CD4-positive, alpha-beta T cell treated with Interleukin-15 for 4 hours (primary cell): ENCODE measurements around the gene KRTAP10-2.
"Not testable (repeated sequence)": the region's sequence is repeated elsewhere in the genome, so short reads cannot be mapped to it uniquely, and the experiment has no call there.

Source experiments
- DNase-seq: peaks from one replicate; pipeline ENCODE4 v3.0.0-alpha.2; 2020; ENCODE audit warnings: low spot score

The KRTAP10-2 gene

DNA sequence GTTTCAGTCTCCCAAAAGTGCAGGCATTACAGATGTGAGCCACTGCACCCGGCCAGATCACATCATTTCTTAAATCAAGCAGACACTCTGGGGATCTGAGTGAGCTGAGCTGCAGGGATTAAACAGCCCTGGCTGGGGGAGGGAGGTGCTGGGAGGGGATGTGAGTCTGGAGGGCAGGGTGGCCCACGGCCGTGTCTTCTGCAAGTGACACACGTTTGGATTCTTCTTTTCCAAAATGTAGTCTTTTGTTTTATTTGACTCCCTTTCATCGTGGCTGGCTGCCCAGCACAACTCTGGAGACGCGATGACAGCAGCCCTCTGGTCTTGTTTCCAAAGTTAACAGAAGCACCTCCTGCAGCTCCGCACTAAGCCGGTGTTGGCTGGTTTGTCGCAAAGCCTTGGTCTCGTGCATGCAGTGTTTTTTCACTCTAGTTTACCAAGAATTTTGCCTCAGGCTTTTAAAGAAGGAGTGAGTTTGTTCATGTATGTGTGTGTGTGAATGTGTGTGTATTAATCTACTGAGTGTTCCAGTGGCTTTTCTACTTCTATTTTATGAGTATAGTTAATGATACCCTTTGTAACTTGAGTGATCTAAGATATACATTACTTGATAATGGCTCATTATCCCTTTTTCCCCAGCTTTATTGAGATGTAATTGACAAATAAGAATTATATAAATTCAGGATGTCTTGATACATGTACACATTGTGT lies 31.9 kb upstream of the KRTAP10-2 start:
- no peak for DNase-seq

DNA sequence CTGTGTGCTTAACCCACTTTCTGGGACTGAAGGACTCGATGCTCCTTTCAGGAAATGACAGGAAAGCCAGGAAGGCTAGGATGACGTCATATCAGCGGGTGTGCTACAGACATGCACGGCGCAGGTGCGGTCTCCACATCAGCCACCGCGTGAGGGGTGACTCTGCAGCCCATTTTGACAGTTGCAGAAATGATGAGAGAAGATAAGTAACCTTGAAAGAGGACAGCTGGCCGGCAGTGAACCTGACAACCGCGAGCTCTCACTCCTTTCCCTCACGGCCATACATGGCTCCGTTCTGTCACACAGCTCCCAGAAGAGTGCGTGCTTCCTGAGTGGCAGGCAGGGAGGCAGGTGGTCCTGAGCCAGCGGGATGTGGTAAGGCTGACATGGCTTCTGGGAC lies 30.8 kb upstream of the KRTAP10-2 start:
- no peak for DNase-seq

DNA sequence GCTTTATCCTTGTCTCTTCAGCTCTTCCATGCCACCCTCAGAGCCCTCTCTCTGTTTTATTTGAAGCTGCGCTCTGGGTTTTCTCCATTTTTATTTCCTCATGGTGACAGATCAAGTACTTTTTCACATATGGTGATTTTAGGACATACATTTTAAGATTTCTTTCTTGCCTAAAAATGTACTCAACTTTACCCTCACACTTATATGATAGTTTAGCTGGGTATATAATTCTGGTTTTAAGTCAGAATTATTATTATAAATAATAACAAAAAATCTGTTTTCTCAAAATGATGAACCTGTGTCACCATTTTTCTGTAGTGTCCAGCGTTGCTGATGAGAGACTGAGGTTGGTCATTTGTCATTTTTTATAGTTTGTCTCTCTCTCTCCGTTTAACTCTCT lies 29.9 kb upstream of the KRTAP10-2 start:
- no peak for DNase-seq

DNA sequence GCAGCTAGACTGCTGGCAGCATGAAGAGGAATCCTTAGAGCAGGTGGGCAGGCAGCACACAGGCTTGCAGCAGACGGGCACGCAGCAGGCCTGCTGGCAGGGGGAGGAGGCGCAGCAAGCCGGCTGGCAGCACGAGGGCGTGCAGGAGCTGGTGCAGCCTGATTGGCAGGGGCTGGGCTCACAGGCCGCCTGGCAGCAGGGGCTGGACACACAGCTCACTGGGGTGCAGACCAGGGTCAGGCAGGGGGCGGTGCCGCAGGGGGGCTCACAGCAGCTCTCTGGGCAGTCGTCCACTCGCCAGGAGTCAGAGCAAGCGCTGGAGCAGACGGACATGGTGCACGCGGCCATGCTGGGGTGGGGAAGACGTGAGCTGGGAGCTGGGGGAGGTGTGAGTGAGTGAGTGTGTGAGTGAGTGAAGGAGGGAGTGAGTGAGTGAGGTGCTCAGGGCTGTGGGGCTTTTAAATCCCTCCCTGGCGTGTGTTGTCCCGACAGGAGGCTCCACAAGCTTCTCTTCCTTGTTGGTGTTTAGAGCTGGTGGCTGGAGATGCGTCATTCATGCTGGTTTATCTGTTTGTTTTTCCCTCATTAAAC lies 29.0 kb upstream of the KRTAP10-2 start, which contains the start of gene KRTAP10-5:
KRTAP10-5 (minus strand) TSS at position 374 of the 591 bp plus-strand sequence; CDS start at position 348, 26 bp downstream.
- not testable (repeated sequence) for DNase-seq

DNA sequence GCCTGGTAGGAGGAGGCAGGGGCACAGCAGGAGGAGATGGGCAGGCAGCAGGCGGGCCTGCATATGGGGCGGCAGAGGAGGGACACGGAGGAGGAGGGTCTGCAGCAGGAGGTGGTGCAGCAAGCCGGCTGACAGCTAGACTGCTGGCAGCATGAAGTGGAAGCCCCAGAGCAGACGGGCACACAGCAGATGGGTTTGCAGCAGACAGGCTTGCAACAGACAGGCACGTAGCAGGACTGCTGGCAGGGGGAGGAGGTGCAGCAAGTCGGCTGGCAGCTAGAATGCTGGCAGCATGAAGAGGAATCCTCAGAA lies 28.5 kb upstream of the KRTAP10-2 start:
- DNase-seq = no peak

DNA sequence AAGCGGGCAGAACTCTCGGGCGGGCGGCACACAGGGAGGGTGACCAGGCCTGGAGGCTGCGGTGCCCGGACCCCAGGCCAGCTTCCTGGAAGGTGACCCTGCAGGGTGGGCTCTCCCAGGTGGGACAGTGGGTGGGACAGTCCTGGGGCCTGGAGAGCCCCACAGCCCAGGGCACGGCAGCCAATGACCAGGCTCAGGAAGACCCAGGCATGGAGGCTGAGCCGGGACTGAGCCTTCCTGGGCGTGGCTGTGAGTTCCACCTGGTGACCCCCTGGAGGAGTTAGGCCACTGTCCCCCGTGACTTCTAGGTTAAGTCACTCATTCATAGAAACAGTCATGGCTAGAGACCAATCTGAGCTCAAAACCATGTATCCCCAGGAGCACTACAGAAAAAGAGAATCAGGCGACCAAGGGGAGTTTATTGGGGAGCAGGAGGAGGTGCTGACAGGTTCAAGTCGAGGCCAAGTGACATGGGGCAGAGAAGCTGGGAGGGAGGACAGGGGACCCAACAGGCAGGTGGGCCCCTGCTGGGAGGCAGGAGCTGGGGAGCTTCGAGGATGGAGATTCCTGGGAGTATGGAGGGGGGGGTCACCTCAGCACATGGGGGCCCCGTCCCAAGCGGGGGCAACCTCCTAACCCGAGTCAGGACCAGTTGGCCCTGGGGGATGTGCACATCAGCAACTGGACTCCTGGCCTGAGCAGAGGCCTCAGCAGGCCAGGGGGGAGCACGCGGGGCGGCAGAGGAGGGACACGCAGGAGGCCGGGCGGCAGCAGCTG lies 27.9 kb upstream of the KRTAP10-2 start:
- DNase-seq = no peak

DNA sequence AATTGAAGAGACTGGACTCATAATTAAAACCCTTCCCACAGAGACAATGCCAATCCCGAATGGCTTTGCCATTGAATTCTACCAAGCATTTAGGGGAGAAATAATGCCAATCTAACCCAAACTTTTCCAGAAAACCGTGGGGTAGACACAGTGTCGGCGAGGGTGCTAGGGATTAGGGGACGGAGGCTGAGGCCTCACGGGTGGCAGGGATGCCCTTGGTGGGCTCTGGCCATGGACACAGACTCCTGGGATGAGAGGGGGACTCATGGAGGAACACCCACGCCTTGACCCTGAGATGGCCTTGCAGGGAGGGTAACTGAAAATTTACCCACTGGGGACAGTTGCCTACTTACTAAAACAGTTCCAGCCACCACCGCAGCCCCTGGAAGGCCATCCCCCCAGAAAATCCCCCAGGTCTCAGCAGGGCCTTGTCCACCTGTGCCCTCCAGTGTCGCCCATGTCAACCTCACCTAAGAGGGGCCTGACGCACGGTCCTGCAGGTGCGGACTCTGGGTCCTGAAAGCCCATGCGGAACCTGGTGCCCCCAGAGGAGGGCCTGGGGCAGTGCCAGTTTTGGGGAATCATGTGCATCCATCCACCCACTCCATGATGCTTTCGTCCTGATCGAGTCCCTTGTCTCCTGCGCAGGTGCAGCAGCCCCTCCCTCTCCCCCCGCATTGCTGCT lies 27.2 kb upstream of the KRTAP10-2 start:
- no peak for DNase-seq

DNA sequence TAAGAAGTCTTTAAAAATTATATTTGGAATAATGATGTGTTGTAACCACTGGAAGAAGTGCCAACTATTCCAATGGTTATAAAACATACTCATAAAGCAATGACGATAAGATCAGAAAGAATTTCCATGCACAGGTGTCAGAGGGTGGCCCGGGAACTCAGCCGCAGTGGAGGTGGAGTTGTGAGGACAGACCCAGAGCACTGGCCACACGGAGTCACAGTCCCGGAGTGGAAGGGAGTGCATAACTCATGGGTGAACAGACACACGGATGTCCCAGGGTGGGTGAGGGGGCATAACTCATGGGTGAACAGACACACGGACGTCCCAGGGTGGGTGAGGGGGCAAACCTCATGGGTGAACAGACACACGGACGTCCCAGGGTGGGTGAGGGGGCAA lies 24.7 kb upstream of the KRTAP10-2 start:
- no peak for DNase-seq

DNA sequence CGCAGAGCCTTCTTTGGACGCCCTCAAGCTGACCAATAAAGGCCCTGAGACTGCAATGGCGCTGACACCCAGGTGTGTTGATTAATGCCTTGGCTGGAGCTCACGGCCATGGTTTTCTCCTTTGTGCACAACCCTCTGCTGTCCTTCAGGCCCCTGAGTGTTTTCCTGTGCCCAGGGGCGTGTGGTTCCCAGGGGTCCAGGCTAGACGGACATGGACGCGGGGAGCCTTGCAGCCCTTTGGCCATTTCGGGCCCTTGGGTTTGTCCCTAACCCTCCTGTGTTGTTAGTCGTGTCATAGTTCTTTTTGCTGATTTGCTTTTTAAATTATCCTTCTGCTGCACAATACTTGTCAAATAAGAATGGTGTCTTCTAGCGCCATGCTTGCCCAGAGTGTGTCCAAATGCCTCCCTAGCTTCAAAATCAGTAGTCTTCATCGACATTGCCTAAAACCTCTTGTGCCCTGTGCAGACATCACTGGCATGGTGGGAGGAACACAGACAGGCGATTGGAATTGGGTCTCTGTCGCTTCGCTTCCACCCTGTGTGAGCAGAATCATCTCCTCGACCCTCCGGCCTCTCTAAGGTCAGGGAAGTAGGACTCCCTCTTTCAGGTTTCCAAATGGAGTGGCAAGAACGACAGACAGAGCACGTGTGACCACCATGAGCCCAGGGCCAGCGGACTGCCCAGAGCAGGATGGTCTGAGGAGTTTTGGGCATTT lies 24.2 kb upstream of the KRTAP10-2 start:
- no peak for DNase-seq

DNA sequence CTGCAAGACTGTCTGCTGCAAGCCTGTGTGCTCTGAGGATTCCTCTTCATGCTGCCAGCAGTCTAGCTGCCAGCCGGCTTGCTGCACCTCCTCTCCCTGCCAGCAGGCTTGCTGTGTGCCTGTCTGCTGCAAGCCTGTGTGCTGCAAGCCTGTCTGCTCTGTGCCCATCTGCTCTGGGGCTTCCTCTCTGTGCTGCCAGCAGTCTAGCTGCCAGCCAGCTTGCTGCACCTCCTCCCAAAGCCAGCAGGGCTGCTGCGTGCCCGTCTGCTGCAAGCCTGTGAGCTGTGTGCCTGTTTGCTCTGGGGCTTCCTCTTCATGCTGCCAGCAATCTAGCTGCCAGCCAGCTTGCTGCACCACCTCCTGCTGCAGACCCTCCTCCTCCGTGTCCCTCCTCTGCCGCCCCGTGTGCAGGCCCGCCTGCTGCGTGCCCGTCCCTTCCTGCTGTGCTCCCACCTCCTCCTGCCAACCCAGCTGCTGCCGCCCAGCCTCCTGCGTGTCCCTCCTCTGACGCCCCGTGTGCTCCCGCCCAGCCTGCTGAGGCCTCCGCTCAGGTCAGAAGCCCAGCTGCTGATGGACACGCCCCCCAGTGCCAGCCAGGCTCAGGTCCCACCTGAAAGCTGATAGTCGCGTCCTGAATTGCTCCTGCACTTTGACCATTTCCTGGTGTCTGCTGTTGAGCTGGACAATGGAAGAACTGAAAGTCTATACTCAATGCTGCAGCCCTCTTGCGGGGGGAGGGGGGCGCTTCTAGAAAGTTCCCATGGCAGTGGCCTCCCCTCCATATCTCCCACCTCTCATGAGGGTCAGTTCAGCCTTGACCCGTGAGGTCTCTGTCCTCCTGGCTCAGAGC lies 23.4 kb upstream of the KRTAP10-2 start:
- DNase-seq = no peak

DNA sequence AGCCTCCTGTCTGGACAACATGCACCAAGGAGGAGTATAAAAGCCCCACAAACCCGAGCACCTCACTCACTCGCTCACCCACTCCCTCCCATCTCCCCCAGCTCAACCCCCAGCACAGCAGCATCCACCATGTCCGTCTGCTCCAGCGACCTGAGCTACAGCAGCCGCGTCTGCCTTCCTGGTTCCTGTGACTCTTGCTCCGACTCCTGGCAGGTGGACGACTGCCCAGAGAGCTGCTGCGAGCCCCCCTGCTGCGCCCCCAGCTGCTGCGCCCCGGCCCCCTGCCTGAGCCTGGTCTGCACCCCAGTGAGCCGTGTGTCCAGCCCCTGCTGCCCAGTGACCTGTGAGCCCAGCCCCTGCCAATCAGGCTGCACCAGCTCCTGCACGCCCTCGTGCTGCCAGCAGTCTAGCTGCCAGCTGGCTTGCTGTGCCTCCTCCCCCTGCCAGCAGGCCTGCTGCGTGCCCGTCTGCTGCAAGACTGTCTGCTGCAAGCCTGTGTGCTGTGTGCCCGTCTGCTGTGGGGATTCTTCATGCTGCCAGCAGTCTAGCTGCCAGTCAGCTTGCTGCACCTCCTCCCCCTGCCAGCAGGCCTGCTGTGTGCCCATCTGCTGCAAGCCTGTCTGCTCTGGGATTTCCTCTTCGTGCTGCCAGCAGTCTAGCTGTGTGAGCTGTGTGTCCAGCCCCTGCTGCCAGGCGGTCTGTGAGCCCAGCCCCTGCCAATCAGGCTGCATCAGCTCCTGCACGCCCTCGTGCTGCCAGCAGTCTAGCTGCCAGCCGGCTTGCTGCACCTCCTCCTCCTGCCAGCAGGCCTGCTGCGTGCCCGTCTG lies 22.5 kb upstream of the KRTAP10-2 start, which contains the start of gene KRTAP10-4:
KRTAP10-4 (plus strand) TSS at position 100 of the 827 bp plus-strand sequence; CDS start at position 130, 30 bp downstream.
- DNase-seq = not testable (repeated sequence)

DNA sequence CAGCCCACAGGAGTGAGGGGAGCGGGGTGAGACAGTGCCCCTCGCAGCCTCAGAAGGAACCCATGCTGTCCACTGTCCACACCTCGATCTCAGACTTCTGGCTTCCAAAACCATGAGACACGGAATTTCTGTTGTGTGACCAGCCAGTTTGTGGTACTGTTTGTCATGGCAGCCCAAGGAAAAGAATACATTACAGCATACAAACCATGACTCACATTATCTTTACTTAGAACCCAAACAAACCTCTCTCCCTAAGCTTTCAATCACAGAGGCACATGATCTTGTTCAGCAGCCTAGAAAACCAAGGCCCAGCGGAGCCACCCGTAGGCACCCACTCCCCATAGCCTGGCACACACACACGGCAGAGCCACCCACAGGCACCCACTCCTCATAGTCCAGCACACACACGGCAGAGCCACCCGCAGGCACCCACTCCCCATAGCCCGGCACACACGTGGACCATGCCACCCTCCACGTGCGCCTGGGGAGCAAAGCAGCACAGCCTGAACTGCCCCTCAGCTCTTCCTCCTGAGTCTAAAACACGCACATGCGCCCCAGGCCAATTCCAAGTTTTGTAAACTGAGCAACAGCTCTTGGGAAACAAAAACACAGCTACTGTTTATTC lies 21.8 kb upstream of the KRTAP10-2 start:
- DNase-seq = no peak

DNA sequence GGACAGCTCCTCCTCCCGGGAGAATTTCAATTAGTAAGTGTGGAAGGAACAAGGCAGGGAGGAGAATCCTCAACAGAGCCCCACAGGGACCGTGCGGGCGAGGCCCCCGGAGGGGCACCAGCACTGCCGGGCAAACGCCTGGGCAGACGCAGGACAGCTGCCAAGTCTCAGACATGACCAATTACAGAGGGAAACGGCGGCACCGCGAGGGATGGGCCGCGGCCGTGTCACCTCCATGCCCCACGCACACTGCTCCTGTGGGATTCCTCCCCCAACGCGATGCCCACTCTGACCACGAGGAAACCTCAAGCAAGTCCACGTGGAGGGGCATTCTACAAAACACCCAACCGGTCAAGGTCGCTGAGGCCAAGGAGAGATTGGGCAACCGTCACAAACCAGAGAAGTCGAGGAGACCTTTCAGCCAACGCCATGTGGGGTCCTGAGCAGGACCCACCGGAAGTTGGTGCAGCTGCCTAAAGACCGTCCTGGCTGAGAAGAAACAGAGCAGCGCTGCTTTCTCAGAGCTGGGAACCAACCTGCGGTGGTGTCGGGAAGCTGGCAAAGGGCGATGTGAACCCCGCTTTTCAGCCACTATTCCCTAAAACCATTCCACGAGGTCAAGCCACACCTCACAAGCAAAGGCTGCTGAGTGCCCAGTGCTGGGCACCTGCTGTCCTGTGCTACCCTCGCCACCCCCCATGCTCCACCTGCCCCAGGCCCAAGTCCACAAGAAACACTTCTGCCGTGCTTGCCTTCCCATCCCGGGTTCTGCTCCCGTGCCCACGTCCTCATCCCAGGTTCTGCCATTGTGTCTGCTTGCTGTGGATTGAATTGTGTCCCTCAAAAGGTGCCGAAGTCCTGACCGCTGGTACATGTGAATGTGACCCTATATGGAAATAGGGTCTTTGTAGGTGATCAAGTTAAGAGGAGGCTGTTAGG lies 20.8 kb upstream of the KRTAP10-2 start:
- no peak for DNase-seq

DNA sequence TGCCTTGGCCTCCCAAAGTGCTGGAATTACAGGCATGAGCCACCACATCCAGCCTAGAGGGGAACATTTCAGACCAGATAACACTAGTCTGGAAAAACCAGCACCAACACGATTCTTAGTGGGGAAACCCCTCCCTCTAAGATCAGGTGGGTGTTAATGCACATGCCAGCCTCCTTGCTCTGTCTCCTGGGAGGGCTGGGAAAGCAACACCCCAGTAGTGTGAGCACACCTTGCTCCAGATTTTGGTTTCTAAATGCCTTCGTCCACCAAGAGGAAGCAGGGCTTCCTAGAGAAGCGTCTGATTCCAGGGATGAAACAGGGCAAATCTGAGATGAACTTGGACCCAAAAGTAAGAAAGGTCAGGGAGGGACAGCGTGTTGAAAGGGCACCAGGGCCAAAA lies 20.0 kb upstream of the KRTAP10-2 start:
- DNase-seq = no peak

DNA sequence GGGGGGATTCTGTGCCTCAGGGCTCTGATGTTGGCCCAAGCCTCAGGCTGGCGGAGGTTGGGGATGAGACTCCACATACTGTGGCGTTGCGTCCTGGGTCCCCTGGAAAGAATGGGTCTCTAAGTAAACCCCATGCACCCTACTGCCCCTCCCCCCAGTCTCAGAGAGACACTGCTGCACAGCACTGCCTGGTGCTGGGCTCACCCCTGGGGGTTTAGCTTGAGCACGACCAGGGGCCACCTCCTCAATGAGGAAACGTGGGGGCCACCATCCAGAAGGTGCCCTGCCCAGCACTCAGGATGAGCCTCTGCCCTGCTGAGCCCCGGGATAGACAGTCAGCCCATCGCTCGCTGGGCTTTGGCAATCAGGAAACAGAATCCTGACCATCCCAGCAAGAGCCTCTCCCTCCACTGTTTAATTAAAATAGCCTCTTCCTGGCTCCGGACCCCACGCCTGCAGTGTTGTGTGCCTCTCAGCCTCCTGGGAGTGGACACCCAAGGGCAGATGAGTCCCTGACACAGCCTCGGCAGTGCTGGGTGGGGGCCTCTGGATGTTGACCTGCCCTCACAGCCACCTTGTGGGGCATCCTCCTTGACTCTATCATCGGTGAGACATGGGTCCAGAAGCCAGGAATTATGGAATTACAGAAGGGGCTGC lies 18.7 kb upstream of the KRTAP10-2 start:
- no peak for DNase-seq

DNA sequence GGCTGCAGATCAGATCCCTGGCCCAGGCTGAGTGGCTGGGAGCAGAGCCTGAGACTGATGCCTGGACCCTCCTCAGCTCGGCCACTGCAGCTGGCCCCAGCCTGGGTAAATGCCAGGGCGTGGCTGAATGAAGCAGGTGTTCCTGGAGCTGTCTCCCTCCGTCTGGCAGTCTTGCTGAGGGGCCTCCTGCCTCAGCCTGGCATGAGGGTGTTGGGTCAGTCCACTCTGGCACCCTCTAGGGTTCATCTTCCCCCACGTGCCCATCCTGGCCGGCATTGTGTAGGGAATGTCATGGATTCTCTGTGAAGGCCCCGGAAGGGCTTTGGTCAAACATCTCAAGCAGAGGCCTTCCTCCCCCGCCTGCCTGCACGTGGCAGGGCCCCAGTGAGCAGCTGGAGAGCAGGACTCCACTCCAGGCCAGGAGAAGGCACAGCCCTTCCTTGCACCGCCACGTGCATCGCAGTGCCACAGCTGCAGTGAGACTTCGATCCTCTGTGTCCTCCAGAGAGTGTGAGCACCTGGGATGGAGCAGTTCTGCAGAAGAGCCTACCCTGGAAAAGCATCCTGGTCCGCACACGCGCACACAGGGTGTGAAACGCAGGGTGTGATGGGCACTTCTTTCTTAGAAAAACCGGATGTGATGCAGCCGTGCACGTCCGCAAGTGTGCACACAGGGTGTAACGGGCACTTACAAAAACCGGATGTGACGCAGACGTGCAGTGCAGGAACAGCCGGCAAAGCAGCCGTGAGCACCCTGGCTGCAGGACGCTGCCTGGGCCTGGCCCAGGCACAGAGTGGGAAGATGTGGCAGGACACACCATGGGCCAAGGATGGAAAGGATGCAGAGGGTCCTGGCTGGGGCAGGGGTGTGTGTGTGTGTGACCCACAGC lies 17.6 kb upstream of the KRTAP10-2 start:
- no peak for DNase-seq

DNA sequence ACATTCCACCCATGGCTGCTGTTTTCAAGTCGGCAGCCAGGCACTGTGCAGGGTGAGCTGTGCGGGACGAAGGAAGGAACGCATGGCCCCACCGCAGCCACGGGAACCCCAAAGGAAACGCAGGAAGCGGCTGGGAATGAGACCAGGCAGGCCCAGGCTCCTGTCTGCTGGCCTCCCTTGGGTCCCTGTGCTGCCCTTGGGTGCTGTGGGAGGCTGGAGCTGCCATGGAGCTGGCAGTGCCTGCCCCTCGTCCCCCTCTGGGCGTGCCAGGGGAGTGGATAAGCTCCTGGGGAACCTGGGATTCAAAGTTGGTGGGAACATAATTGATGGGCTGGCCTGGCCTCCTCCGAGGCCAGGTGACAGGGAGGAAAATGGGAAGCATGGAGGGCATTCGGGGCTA lies 17.0 kb upstream of the KRTAP10-2 start:
- DNase-seq = no peak
